Muscle of leg (tissue), 16 donors: ENCODE results near the gene BCKDK. TPM values are rescaled to one million over a fixed set of nuclear protein-coding genes. Genes with fewer than 3 reads are reported as not detected.

Experiments
- DNase-seq: peaks from one replicate; pipeline ENCODE4 v3.0.0; 2013
- H3K27ac ChIP-seq: one replicate; pipeline ENCODE4 v1.5.1; 2013; ENCODE audit warnings: mild to moderate bottlenecking, low read length, control low read depth
- H3K27me3 ChIP-seq: one replicate; pipeline ENCODE4 v1.6.1; 2013; ENCODE audit warnings: low read length; ENCODE audit not compliant: control insufficient read depth, insufficient read depth
- H3K36me3 ChIP-seq: one replicate; pipeline ENCODE4 v1.6.1; 2013; ENCODE audit warnings: low read length; ENCODE audit not compliant: control insufficient read depth, insufficient read depth
- H3K4me1 ChIP-seq: one replicate; pipeline ENCODE4 v1.6.1; 2013; ENCODE audit warnings: low read length; ENCODE audit not compliant: control insufficient read depth, insufficient read depth
- H3K4me3 ChIP-seq: one replicate; pipeline ENCODE4 v1.5.1; 2013; ENCODE audit warnings: low read length, control low read depth
- H3K9me3 ChIP-seq: replicated peaks from 2 replicates; pipeline ENCODE4 v1.6.1; 2013; ENCODE audit warnings: low read depth, low read length; ENCODE audit not compliant: control insufficient read depth
- WGBS: methylation state at CpG from one replicate; pipeline ENCODE4 v1.1.5; 2013; ENCODE audit warnings: missing lambda C conversion rate; ENCODE audit not compliant: insufficient coverage; 5-methylcytosine and 5-hydroxymethylcytosine counted together
- long read RNA-seq, 11 donors: transcript quantifications; one replicate each; lab custom pipeline, GENCODE V29; 2026
- polyA plus RNA-seq, 8 donors: library from polyadenylated mRNA; unstranded; fragments of 120-200 nt; gene quantifications; one replicate each; pipeline versions ENCODE4 v1.2.1 to v1.2.3, GENCODE V29; 2013; ENCODE audit warnings: inconsistent platforms in 1 of 8, low replicate concordance in 1 of 8; ENCODE audit not compliant: insufficient read length in 8 of 8, insufficient read depth in 1 of 8
- total RNA-seq: library from RNA; stranded (reverse); fragments of 120-200 nt; gene quantifications from one replicate; pipeline ENCODE4 v1.2.4, GENCODE V29; 2013

Gene BCKDK
- 12.7 TPM for total RNA-seq
- polyA plus RNA-seq, result 10 to 100 TPM; 24.8 to 33.3 (median 30.0) TPM
- long read RNA-seq, donor 1, partial matches to known transcripts, result 0 of 3 reads
- long read RNA-seq, donor 1, other reads (novel, unspliced or antisense), result 0 of 3 reads
- long read RNA-seq, donor 2, result 0 reads
- long read RNA-seq, donor 3, transcript BCKDK-201 (12 exons, 2,128 nt), result major isoform, 7 of 12 reads
- long read RNA-seq, donor 3, partial matches to known transcripts, result 0 of 12 reads
- long read RNA-seq, donor 3, other reads (novel, unspliced or antisense), result 0 of 12 reads
- long read RNA-seq, donor 4, partial matches to known transcripts, result 0 of 6 reads
- long read RNA-seq, donor 4, other reads (novel, unspliced or antisense), result 0 of 6 reads
- long read RNA-seq, donor 5, transcript BCKDK-203 (11 exons, 1,997 nt), result minor isoform, 5 of 17 reads
- long read RNA-seq, donor 5, transcript BCKDK-201 (12 exons, 2,128 nt), result major isoform, 12 of 17 reads
- long read RNA-seq, donor 5, partial matches to known transcripts, result 0 of 17 reads
- long read RNA-seq, donor 5, other reads (novel, unspliced or antisense), result 0 of 17 reads
- long read RNA-seq, donor 6, transcript BCKDK-201 (12 exons, 2,128 nt), result major isoform, 11 of 16 reads
- long read RNA-seq, donor 6, partial matches to known transcripts, result 0 of 16 reads
- long read RNA-seq, donor 6, other reads (novel, unspliced or antisense), result 0 of 16 reads
- long read RNA-seq, donor 7, partial matches to known transcripts, result 0 of 5 reads
- long read RNA-seq, donor 7, other reads (novel, unspliced or antisense), result 0 of 5 reads
- long read RNA-seq, donor 8, partial matches to known transcripts, result 0 of 6 reads
- long read RNA-seq, donor 8, other reads (novel, unspliced or antisense), result 0 of 6 reads
- long read RNA-seq, donor 9, partial matches to known transcripts, result 0 of 6 reads
- long read RNA-seq, donor 9, other reads (novel, unspliced or antisense), result 0 of 6 reads
- long read RNA-seq, donor 10, transcript BCKDK-201 (12 exons, 2,128 nt), result major isoform, 14 of 16 reads
- long read RNA-seq, donor 10, partial matches to known transcripts, result 0 of 16 reads
- long read RNA-seq, donor 10, other reads (novel, unspliced or antisense), result 0 of 16 reads
- long read RNA-seq, donor 11, transcript BCKDK-201 (12 exons, 2,128 nt), result major isoform, 11 of 15 reads
- long read RNA-seq, donor 11, partial matches to known transcripts, result 0 of 15 reads
- long read RNA-seq, donor 11, other reads (novel, unspliced or antisense), result 0 of 15 reads

- Histone ChIP-seq H3K9me3 (no peaks in the 10 kb centered on the region), H3K4me3 (peak within 1 kb of the TSS; percentile 76), H3K27me3 (no peaks in the 10 kb centered on the region), H3K4me1 (peaks cover 27% of the 10 kb centered on the region), H3K36me3 (peaks cover 39% of the 10 kb centered on the region), H3K27ac (peak within 1 kb of the TSS; percentile 20)
- WGBS, result 3% methylated on average over 61 of the region's 68 CpGs
- peak; percentile 86 for DNase-seq
These were observed at the start of gene BCKDK for GRCh38 chr16:31108035-31108793. Gene BCKDK (plus strand): TSS chr16:31108386. CDS start chr16:31109224, 838 bp downstream.

GRCh38 chr16:31061126-31061812, 46.9 kb upstream of the BCKDK start:
- Histone ChIP-seq H3K36me3 (peaks cover 34% of the 10 kb centered on the region), H3K4me3 (no peak overlapping the region), H3K9me3 (no peaks in the 10 kb centered on the region), H3K27me3 (no peaks in the 10 kb centered on the region), H3K4me1 (peaks cover 32% of the 10 kb centered on the region), H3K27ac (no peak overlapping the region)
- WGBS, result 94% methylated on average over 42 of the region's 42 CpGs
- peak; percentile 1 for DNase-seq

GRCh38 chr16:31061813-31062440, 46.3 kb upstream of the BCKDK start:
- Histone ChIP-seq H3K27ac (no peak overlapping the region), H3K4me1 (peaks cover 36% of the 10 kb centered on the region), H3K9me3 (no peaks in the 10 kb centered on the region), H3K36me3 (peaks cover 34% of the 10 kb centered on the region), H3K27me3 (no peaks in the 10 kb centered on the region), H3K4me3 (no peak overlapping the region)
- 94% methylated on average over 49 of the region's 54 CpGs for whole genome bisulfite sequencing
- DNase-seq, result no peak

GRCh38 chr16:31063495-31063842, 44.7 kb upstream of the BCKDK start:
- Histone ChIP-seq H3K9me3 (no peaks in the 10 kb centered on the region), H3K36me3 (peaks cover 30% of the 10 kb centered on the region), H3K4me3 (no peak overlapping the region), H3K4me1 (peaks cover 36% of the 10 kb centered on the region), H3K27me3 (no peaks in the 10 kb centered on the region), H3K27ac (peak overlapping the region; percentile 95)
- WGBS, result 94% methylated on average over 9 of the region's 9 CpGs
- peak; percentile 9 for DNase-seq

GRCh38 chr16:31063843-31064611, 44.2 kb upstream of the BCKDK start:
- Histone ChIP-seq H3K27me3 (no peaks in the 10 kb centered on the region), H3K4me3 (no peak overlapping the region), H3K9me3 (no peaks in the 10 kb centered on the region), H3K36me3 (peaks cover 30% of the 10 kb centered on the region), H3K27ac (peak overlapping the region; percentile 95), H3K4me1 (peaks cover 36% of the 10 kb centered on the region)
- WGBS, result 94% methylated on average over 53 of the region's 56 CpGs
- peak; percentile 15 for DNase-seq

GRCh38 chr16:31064882-31065461, 43.2 kb upstream of the BCKDK start:
- no peaks in the 10 kb centered on the region for H3K9me3 ChIP-seq
- no peak overlapping the region for H3K4me3 ChIP-seq
- no peaks in the 10 kb centered on the region for H3K27me3 ChIP-seq
- peak overlapping the region; percentile 95 for H3K27ac ChIP-seq
- peaks cover 36% of the 10 kb centered on the region for H3K4me1 ChIP-seq
- H3K36me3 ChIP-seq, result peaks cover 30% of the 10 kb centered on the region
- peak; percentile 99 for DNase-seq
- 23% methylated on average over 3 of the region's 4 CpGs for WGBS

GRCh38 chr16:31067342-31067741, 40.8 kb upstream of the BCKDK start:
- WGBS, result 100% methylated on average over 1 of the region's 3 CpGs
- no peak for DNase-seq

GRCh38 chr16:31071861-31072260, 36.3 kb upstream of the BCKDK start:
- WGBS, result 21% methylated on average over 2 of the region's 4 CpGs
- DNase-seq, result peak; percentile 93
- H3K36me3 ChIP-seq, result peaks cover 9% of the 10 kb centered on the region
- H3K9me3 ChIP-seq, result no peaks in the 10 kb centered on the region
- peak overlapping the region; percentile 63 for H3K4me3 ChIP-seq
- H3K27ac ChIP-seq, result peak overlapping the region; percentile 97
- peaks cover 23% of the 10 kb centered on the region for H3K4me1 ChIP-seq
- H3K27me3 ChIP-seq, result no peaks in the 10 kb centered on the region

More at GRCh38 chr16:31067342-31067741, 40.8 kb upstream of the BCKDK start:
- Histone ChIP-seq H3K36me3 (peaks cover 7% of the 10 kb centered on the region), H3K4me1 (peaks cover 48% of the 10 kb centered on the region), H3K4me3 (no peak overlapping the region), H3K27ac (no peak overlapping the region), H3K27me3 (no peaks in the 10 kb centered on the region), H3K9me3 (no peaks in the 10 kb centered on the region)
